ENCODE measurements around the gene MALRD1. TPM values are rescaled to one million over a fixed set of nuclear protein-coding genes. Genes with fewer than 3 reads are reported as not detected.

The MALRD1 gene
- total RNA-seq, 1 experiment from 2014 or later, result 0.50 TPM

DNA sequence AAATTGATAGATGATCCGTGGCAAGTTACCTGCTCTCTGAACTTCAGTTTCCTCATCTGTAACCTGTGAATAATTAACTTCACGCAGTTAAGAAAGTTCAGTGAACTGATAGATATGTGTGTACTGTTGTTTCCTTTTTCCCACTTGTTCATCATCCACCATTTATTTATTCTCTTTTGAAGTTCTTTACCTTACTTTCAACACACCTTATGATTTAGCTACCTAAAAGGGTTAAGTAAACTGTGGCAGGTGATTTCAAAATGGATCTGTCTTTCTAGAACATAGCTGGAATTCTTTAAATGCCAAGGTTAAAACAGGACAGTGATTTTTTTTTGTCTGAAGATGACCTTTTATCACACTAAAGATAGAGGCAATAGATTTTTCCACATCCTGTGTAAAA lies 27.4 kb upstream of the MALRD1 start:
- peaks cover 10% of the 10 kb centered on the region for H3K4me1 Mint-ChIP-seq
- ATAC-seq (no peak), DNase-seq (ENCODE audit: low spot score) (no peak)
- ChIA-PET CTCF (no interaction called here), POLR2A (no interaction called here)
- H3K27me3 Mint-ChIP-seq (ENCODE audit: low read depth), result no peaks in the 10 kb centered on the region
- no peaks in the 10 kb centered on the region for H3K36me3 Mint-ChIP-seq
- H3K27ac Mint-ChIP-seq, result no peak overlapping the region
- H3K9me3 Mint-ChIP-seq, result peaks cover 12% of the 10 kb centered on the region
- no peak overlapping the region for H3K4me3 Mint-ChIP-seq
- TF ChIP-seq, protein P1, sequence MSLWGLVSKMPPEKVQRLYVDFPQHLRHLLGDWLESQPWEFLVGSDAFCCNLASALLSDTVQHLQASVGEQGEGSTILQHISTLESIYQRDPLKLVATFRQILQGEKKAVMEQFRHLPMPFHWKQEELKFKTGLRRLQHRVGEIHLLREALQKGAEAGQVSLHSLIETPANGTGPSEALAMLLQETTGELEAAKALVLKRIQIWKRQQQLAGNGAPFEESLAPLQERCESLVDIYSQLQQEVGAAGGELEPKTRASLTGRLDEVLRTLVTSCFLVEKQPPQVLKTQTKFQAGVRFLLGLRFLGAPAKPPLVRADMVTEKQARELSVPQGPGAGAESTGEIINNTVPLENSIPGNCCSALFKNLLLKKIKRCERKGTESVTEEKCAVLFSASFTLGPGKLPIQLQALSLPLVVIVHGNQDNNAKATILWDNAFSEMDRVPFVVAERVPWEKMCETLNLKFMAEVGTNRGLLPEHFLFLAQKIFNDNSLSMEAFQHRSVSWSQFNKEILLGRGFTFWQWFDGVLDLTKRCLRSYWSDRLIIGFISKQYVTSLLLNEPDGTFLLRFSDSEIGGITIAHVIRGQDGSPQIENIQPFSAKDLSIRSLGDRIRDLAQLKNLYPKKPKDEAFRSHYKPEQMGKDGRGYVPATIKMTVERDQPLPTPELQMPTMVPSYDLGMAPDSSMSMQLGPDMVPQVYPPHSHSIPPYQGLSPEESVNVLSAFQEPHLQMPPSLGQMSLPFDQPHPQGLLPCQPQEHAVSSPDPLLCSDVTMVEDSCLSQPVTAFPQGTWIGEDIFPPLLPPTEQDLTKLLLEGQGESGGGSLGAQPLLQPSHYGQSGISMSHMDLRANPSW (CRISPR knock-in tag; conservative IDR thresholded peaks at IDR 0.05; ENCODE audit: low read depth), result no peak
- TF ChIP-seq CREM (CRISPR knock-in tag; IDR thresholded peaks at IDR 0.05) (no peak), TEAD4 (CRISPR knock-in tag; IDR thresholded peaks at IDR 0.05) (no peak)

DNA sequence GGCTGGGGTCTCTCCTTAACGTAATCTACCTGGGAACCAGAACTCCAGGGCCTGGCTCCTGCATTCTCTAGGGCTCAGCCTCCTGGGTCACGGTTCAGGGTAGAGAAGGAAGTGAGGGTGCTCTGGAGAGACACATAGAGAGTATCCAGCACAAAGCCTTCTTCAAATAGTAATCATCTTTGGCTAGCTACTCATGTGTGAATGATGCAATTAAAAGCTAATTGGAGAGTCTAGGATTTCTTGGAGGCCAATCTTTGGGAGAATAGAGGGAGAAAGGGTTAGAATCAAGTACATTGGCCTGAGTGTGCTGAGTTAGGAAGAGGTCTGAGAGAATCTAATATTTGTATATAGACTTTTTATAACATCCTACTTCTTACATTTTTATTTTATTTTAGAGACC lies 24.0 kb upstream of the MALRD1 start:
- Mint-ChIP-seq H3K36me3 (no peaks in the 10 kb centered on the region), H3K4me3 (no peak overlapping the region), H3K27me3 (ENCODE audit: low read depth) (no peaks in the 10 kb centered on the region), H3K27ac (no peak overlapping the region), H3K4me1 (peaks cover 10% of the 10 kb centered on the region), H3K9me3 (peaks cover 6% of the 10 kb centered on the region; the same call in 1 of the 2 replicates)
- TF ChIP-seq NR3C1 (CRISPR knock-in tag; conservative IDR thresholded peaks at IDR 0.05; ENCODE audit: low read depth), result no peak
- TF ChIP-seq, protein P2, sequence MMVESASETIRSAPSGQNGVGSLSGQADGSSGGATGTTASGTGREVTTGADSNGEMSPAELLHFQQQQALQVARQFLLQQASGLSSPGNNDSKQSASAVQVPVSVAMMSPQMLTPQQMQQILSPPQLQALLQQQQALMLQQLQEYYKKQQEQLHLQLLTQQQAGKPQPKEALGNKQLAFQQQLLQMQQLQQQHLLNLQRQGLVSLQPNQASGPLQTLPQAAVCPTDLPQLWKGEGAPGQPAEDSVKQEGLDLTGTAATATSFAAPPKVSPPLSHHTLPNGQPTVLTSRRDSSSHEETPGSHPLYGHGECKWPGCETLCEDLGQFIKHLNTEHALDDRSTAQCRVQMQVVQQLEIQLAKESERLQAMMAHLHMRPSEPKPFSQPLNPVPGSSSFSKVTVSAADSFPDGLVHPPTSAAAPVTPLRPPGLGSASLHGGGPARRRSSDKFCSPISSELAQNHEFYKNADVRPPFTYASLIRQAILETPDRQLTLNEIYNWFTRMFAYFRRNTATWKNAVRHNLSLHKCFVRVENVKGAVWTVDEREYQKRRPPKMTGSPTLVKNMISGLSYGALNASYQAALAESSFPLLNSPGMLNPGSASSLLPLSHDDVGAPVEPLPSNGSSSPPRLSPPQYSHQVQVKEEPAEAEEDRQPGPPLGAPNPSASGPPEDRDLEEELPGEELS (CRISPR knock-in tag; IDR thresholded peaks at IDR 0.05), result no peak
- POLR2A ChIA-PET, result no interaction called here
- CTCF ChIA-PET, result no interaction called here
- DNase-seq (ENCODE audit: low spot score) (no peak), ATAC-seq (peak; percentile 47)

DNA sequence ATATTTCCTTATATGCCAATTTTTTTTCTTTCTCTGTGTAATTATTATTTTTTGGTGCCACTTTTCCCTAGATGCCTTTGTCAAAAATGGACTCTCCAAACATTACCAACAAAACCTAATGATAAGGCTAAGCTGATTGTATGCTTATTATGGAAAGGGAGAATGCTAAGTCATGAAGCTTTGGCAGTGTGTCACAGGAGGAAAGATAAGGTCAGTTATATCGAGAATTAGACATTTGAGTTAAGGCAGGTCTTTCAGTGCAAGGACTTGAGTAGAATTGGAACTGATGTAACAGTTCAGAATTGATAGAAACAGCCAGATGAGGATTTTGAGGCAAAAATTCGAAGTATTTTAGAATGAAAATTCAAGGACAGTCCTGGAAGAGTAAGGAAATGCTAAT lies 16.8 kb upstream of the MALRD1 start:
- Mint-ChIP-seq H3K27ac (no peak overlapping the region), H3K4me3 (no peak overlapping the region), H3K27me3 (ENCODE audit: low read depth) (no peaks in the 10 kb centered on the region), H3K4me1 (no peaks in the 10 kb centered on the region; the same call in 1 of the 2 replicates), H3K9me3 (peaks cover 8% of the 10 kb centered on the region), H3K36me3 (peaks cover 2% of the 10 kb centered on the region; the same call in 1 of the 2 replicates)
- ATAC-seq, result no peak
- DNase-seq (ENCODE audit: low spot score), result no peak
- TF ChIP-seq, protein P3, sequence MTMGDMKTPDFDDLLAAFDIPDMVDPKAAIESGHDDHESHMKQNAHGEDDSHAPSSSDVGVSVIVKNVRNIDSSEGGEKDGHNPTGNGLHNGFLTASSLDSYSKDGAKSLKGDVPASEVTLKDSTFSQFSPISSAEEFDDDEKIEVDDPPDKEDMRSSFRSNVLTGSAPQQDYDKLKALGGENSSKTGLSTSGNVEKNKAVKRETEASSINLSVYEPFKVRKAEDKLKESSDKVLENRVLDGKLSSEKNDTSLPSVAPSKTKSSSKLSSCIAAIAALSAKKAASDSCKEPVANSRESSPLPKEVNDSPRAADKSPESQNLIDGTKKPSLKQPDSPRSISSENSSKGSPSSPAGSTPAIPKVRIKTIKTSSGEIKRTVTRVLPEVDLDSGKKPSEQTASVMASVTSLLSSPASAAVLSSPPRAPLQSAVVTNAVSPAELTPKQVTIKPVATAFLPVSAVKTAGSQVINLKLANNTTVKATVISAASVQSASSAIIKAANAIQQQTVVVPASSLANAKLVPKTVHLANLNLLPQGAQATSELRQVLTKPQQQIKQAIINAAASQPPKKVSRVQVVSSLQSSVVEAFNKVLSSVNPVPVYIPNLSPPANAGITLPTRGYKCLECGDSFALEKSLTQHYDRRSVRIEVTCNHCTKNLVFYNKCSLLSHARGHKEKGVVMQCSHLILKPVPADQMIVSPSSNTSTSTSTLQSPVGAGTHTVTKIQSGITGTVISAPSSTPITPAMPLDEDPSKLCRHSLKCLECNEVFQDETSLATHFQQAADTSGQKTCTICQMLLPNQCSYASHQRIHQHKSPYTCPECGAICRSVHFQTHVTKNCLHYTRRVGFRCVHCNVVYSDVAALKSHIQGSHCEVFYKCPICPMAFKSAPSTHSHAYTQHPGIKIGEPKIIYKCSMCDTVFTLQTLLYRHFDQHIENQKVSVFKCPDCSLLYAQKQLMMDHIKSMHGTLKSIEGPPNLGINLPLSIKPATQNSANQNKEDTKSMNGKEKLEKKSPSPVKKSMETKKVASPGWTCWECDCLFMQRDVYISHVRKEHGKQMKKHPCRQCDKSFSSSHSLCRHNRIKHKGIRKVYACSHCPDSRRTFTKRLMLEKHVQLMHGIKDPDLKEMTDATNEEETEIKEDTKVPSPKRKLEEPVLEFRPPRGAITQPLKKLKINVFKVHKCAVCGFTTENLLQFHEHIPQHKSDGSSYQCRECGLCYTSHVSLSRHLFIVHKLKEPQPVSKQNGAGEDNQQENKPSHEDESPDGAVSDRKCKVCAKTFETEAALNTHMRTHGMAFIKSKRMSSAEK (CRISPR knock-in tag; IDR thresholded peaks at IDR 0.05; ENCODE audit: borderline replicate concordance), result no peak
- TF ChIP-seq JUN (CRISPR knock-in tag; IDR thresholded peaks at IDR 0.05) (no peak), OVOL2 (CRISPR knock-in tag; IDR thresholded peaks at IDR 0.05; ENCODE audit: borderline replicate concordance) (no peak), TP53 (CRISPR knock-in tag; IDR thresholded peaks at IDR 0.05) (no peak), ZNF121 (CRISPR knock-in tag; IDR thresholded peaks at IDR 0.05) (no peak), SMAD3 (CRISPR knock-in tag; IDR thresholded peaks at IDR 0.05; ENCODE audit: borderline replicate concordance) (no peak), ZNF219 (CRISPR knock-in tag; IDR thresholded peaks at IDR 0.05; ENCODE audit: borderline replicate concordance) (no peak), ZNF423 (CRISPR knock-in tag; IDR thresholded peaks at IDR 0.05) (no peak), CREM (CRISPR knock-in tag; IDR thresholded peaks at IDR 0.05) (no peak), NR1H2 (CRISPR knock-in tag; IDR thresholded peaks at IDR 0.05) (no peak), RELA (CRISPR knock-in tag; IDR thresholded peaks at IDR 0.05; ENCODE audit: borderline replicate concordance) (no peak)
- TF ChIP-seq, protein P4, sequence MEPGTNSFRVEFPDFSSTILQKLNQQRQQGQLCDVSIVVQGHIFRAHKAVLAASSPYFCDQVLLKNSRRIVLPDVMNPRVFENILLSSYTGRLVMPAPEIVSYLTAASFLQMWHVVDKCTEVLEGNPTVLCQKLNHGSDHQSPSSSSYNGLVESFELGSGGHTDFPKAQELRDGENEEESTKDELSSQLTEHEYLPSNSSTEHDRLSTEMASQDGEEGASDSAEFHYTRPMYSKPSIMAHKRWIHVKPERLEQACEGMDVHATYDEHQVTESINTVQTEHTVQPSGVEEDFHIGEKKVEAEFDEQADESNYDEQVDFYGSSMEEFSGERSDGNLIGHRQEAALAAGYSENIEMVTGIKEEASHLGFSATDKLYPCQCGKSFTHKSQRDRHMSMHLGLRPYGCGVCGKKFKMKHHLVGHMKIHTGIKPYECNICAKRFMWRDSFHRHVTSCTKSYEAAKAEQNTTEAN (CRISPR knock-in tag; IDR thresholded peaks at IDR 0.05), result no peak
- TF ChIP-seq, protein P5, sequence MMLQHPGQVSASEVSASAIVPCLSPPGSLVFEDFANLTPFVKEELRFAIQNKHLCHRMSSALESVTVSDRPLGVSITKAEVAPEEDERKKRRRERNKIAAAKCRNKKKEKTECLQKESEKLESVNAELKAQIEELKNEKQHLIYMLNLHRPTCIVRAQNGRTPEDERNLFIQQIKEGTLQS (CRISPR knock-in tag; conservative IDR thresholded peaks at IDR 0.05), result no peak
- TF ChIP-seq, protein P6, sequence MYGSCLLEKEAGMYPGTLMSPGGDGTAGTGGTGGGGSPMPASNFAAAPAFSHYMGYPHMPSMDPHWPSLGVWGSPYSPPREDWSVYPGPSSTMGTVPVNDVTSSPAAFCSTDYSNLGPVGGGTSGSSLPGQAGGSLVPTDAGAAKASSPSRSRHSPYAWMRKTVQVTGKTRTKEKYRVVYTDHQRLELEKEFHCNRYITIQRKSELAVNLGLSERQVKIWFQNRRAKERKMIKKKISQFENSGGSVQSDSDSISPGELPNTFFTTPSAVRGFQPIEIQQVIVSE (CRISPR knock-in tag; IDR thresholded peaks at IDR 0.05; ENCODE audit: borderline replicate concordance), result no peak
- CTCF ChIA-PET, result no interaction called here
- POLR2A ChIA-PET, result no interaction called here
